ENCODE results near the gene ZNF496. TPM values are rescaled to one million over a fixed set of nuclear protein-coding genes. Genes with fewer than 3 reads are reported as not detected.

The ZNF496 gene
- total and polyA plus RNA-seq, 9 of the 15 experiments (the other 6 are each of a cell fraction or from before 2014, with no cell fraction given): 4.3 to 54.0 (median 31.3) TPM

- TF ChIP-seq CREB5 (CRISPR knock-in tag; IDR thresholded peaks at IDR 0.05) (no peak), PHF8 (IDR thresholded peaks at IDR 0.05; ENCODE audit: borderline replicate concordance, low read length) (peak; percentile 64; the same call in 1 of the 2 replicates), ILK (tag; IDR thresholded peaks at IDR 0.05; ENCODE audit: borderline replicate concordance, low read depth) (no peak), HCFC1 (IDR thresholded peaks at IDR 0.05; ENCODE audit: low read depth, low read length) (peak; percentile 77), NCOA1 (IDR thresholded peaks at IDR 0.05; ENCODE audit: low read depth) (0 out of 2 replicates have a peak, but pooled peaks have one; percentile 11), RUNX1 (IDR thresholded peaks at IDR 0.05; ENCODE audit: low read depth) (0 out of 2 replicates have a peak, but pooled peaks have one; percentile 4), POLR2A (conservative IDR thresholded peaks at IDR 0.05) (0 out of 2 replicates have a peak, but pooled peaks have one; percentile 46), RBBP5 (IDR thresholded peaks at IDR 0.05; ENCODE audit: borderline replicate concordance, insufficient read depth, low read length, poor library complexity, severe bottlenecking) (peak; percentile 75), ZFP30 (CRISPR knock-in tag; IDR thresholded peaks at IDR 0.05; ENCODE audit: borderline replicate concordance) (no peak), SRSF3 (IDR thresholded peaks at IDR 0.05; ENCODE audit: insufficient read depth, low read length) (no peak), KLF13 (tag; IDR thresholded peaks at IDR 0.05; ENCODE audit: borderline replicate concordance, low read depth) (no peak), ZBTB49 (CRISPR knock-in tag; IDR thresholded peaks at IDR 0.05; ENCODE audit: borderline replicate concordance) (no peak), TBL1XR1 (IDR thresholded peaks at IDR 0.05; ENCODE audit: low read length in 2 of 2) (peak in 1 of 2 experiments; percentile 43; a peak in 1 of 4 replicates), SAFB2 (IDR thresholded peaks at IDR 0.05; ENCODE audit: borderline replicate concordance, low read depth, low read length, severe bottlenecking) (no peak), AFF4 (CRISPR knock-in tag; IDR thresholded peaks at IDR 0.05) (peak; percentile 9; the same call in 1 of the 2 replicates), UBTF (IDR thresholded peaks at IDR 0.05; ENCODE audit: borderline replicate concordance in 1 of 2, low read depth in 2 of 2, low read length in 2 of 2) (peak; percentile 51 to 81; a peak in 2 of 4 replicates)
These were observed at the start of gene ZNF496 (continued) for GRCh38 chr1:247331525-247332214.
